ENCODE results near the gene PRDM8. TPM values are rescaled to one million over a fixed set of nuclear protein-coding genes. Genes with fewer than 3 reads are reported as not detected.

PRDM8 gene
- total and polyA plus RNA-seq, 2 donors (not counting 1 experiment from before 2014, with no cell fraction given), result 20.0 to 35.6 TPM

- ATAC-seq (ENCODE audit: low read depth), result no peak
- POLR2A ChIA-PET, result no interaction called here
- no peak overlapping the region for H3K27ac Mint-ChIP-seq
- H3K9me3 Mint-ChIP-seq (ENCODE audit: insufficient read depth), result no peaks in the 10 kb centered on the region
- peaks cover 29% of the 10 kb centered on the region for H3K27me3 Mint-ChIP-seq
- no peaks in the 10 kb centered on the region for H3K4me1 Mint-ChIP-seq
- no peak overlapping the region for H3K4me3 ChIP-seq (ENCODE audit: control extremely low read depth in 1 of 5, extremely low read depth in 1 of 5, insufficient read depth in 1 of 5, low read depth in 2 of 5, low read length in 4 of 5)
- H2AFZ ChIP-seq (ENCODE audit: insufficient read depth, low read depth, low read length, poor library complexity, severe bottlenecking), result no peak overlapping the region
- no peak for DNase-seq
- peaks cover 0 to 3% (median 0%) of the 10 kb centered on the region in 3 donors for H3K9me3 ChIP-seq (ENCODE audit: control extremely low read depth in 1 of 3, control insufficient read depth in 2 of 3, insufficient read depth in 1 of 3, low read length in 2 of 3)
- no peak overlapping the region for H3K9ac ChIP-seq (ENCODE audit: low read length)
- TF ChIP-seq CTCF (IDR thresholded peaks at IDR 0.05), result no peak
- no peak overlapping the region for H3K4me3 Mint-ChIP-seq
- no peaks in the 10 kb centered on the region for H3K36me3 ChIP-seq (replicated peaks in 1 of 2; ENCODE audit: control extremely low read depth in 1 of 2, control insufficient read depth in 1 of 2, extremely low read depth in 1 of 2, insufficient read depth in 2 of 2, low read length in 1 of 2)
- H3K4me1 ChIP-seq (ENCODE audit: control insufficient read depth in 2 of 2, insufficient read depth in 2 of 2, low read length in 2 of 2), result peaks cover 0 to 3% of the 10 kb centered on the region in 2 donors
- no peak overlapping the region for H3K4me2 ChIP-seq (replicated peaks; ENCODE audit: low read depth, low read length, poor library complexity, severe bottlenecking)
- H4K20me1 ChIP-seq (ENCODE audit: control insufficient read depth, insufficient read depth, low read length, poor library complexity, severe bottlenecking), result no peaks in the 10 kb centered on the region
- WGBS (ENCODE audit: insufficient coverage), result no CpG with 5 or more reads among the region's 2 CpGs
- H3K27ac ChIP-seq (ENCODE audit: low read length in 2 of 2), result no peak overlapping the region
- H3K79me2 ChIP-seq (ENCODE audit: control insufficient read depth, insufficient read depth, low read length), result no peaks in the 10 kb centered on the region
- H3K27me3 ChIP-seq (replicated peaks in 1 of 4; ENCODE audit: control extremely low read depth in 1 of 4, control insufficient read depth in 3 of 4, insufficient read depth in 4 of 4, low read length in 3 of 4), result peaks cover 0 to 13% (median 4%) of the 10 kb centered on the region in 4 experiments
- CTCF ChIA-PET, result interaction anchor here (1.2 kb wide), 1 partner anchor 83 kb away, joined by 3 read pairs; no protein-coding TSS in a partner anchor
- intact Hi-C loops (cut with micrococcal nuclease), result no loop called here
These were observed 12.0 kb downstream of the PRDM8 start for GRCh38 chr4:80209340-80209701.

- Histone ChIP-seq H3K4me2 (replicated peaks; ENCODE audit: low read depth, low read length, poor library complexity, severe bottlenecking) (no peak overlapping the region), H3K4me1 (ENCODE audit: control insufficient read depth in 2 of 2, insufficient read depth in 2 of 2, low read length in 2 of 2) (peaks cover 0 to 3% of the 10 kb centered on the region in 2 donors), H2AFZ (ENCODE audit: insufficient read depth, low read depth, low read length, poor library complexity, severe bottlenecking) (no peak overlapping the region), H3K9ac (ENCODE audit: low read length) (no peak overlapping the region), H3K27me3 (replicated peaks in 1 of 4; ENCODE audit: control extremely low read depth in 1 of 4, control insufficient read depth in 3 of 4, insufficient read depth in 4 of 4, low read length in 3 of 4) (peaks cover 0 to 13% (median 4%) of the 10 kb centered on the region in 4 experiments), H3K36me3 (replicated peaks in 1 of 2; ENCODE audit: control extremely low read depth in 1 of 2, control insufficient read depth in 1 of 2, extremely low read depth in 1 of 2, insufficient read depth in 2 of 2, low read length in 1 of 2) (no peaks in the 10 kb centered on the region), H3K27ac (ENCODE audit: low read length in 2 of 2) (no peak overlapping the region), H3K9me3 (ENCODE audit: control extremely low read depth in 1 of 3, control insufficient read depth in 2 of 3, insufficient read depth in 1 of 3, low read length in 2 of 3) (peaks cover 0 to 3% (median 0%) of the 10 kb centered on the region in 3 donors), H3K4me3 (ENCODE audit: control extremely low read depth in 1 of 5, extremely low read depth in 1 of 5, insufficient read depth in 1 of 5, low read depth in 2 of 5, low read length in 4 of 5) (no peak overlapping the region), H3K79me2 (ENCODE audit: control insufficient read depth, insufficient read depth, low read length) (no peaks in the 10 kb centered on the region), H4K20me1 (ENCODE audit: control insufficient read depth, insufficient read depth, low read length, poor library complexity, severe bottlenecking) (no peaks in the 10 kb centered on the region)
- no peak for ATAC-seq (ENCODE audit: low read depth)
- POLR2A ChIA-PET, result no interaction called here
- H3K4me1 Mint-ChIP-seq, result peaks cover 1% of the 10 kb centered on the region
- peaks cover 29% of the 10 kb centered on the region for H3K27me3 Mint-ChIP-seq
- no peak for TF ChIP-seq CTCF (IDR thresholded peaks at IDR 0.05)
- 80% methylated on average over 1 of the region's 2 CpGs for WGBS (ENCODE audit: insufficient coverage)
- intact Hi-C loops (cut with micrococcal nuclease), result no loop called here
- CTCF ChIA-PET, result interaction anchor here (0.7 to 0.9 kb wide), 2 partner anchors 8 to 31 kb away, joined by 3 read pairs; no protein-coding TSS in a partner anchor
- H3K9me3 Mint-ChIP-seq (ENCODE audit: insufficient read depth), result no peaks in the 10 kb centered on the region
- no peak overlapping the region for H3K27ac Mint-ChIP-seq
- no peak overlapping the region for H3K4me3 Mint-ChIP-seq
- no peak for DNase-seq
These were observed 13.2 kb downstream of the PRDM8 start for GRCh38 chr4:80210549-80210948.
